BE2C (cell line): ENCODE results near the gene FAM89A.
"Not testable (repeated sequence)": the region's sequence is repeated elsewhere in the genome, so short reads cannot be mapped to it uniquely, and the experiment has no call there.

ENCODE experiments used
- DNase-seq: peaks from one replicate; pipeline ENCODE4 v3.0.0-alpha.2; 2020
- H3K27me3 ChIP-seq: fragments of 250-450 bp; sonication (Bioruptor Pico); 2 replicates; pipeline ENCODE4 v1.5.1; 2020; ENCODE audit warnings: mild to moderate bottlenecking
- H3K36me3 ChIP-seq: fragments of 250-450 bp; sonication (Bioruptor Pico); 2 replicates; pipeline ENCODE4 v1.5.1; 2020; ENCODE audit warnings: mild to moderate bottlenecking
- H3K4me1 ChIP-seq: fragments of 250-450 bp; sonication (Bioruptor Pico); 2 replicates; pipeline ENCODE4 v1.5.1; 2020
- H3K4me3 ChIP-seq: 2 replicates; pipeline ENCODE4 v1.5.1; 2011; ENCODE audit warnings: low read depth, low read length
- H3K9me3 ChIP-seq: fragments of 250-450 bp; sonication (Bioruptor Pico); 2 replicates; pipeline ENCODE4 v1.5.1; 2020
- CTCF ChIP-seq: IDR thresholded peaks from 2 replicates; pipeline ENCODE4 v1.5.1; 2012; ENCODE audit warnings: mild to moderate bottlenecking, low read depth, low read length

The FAM89A gene

DNA sequence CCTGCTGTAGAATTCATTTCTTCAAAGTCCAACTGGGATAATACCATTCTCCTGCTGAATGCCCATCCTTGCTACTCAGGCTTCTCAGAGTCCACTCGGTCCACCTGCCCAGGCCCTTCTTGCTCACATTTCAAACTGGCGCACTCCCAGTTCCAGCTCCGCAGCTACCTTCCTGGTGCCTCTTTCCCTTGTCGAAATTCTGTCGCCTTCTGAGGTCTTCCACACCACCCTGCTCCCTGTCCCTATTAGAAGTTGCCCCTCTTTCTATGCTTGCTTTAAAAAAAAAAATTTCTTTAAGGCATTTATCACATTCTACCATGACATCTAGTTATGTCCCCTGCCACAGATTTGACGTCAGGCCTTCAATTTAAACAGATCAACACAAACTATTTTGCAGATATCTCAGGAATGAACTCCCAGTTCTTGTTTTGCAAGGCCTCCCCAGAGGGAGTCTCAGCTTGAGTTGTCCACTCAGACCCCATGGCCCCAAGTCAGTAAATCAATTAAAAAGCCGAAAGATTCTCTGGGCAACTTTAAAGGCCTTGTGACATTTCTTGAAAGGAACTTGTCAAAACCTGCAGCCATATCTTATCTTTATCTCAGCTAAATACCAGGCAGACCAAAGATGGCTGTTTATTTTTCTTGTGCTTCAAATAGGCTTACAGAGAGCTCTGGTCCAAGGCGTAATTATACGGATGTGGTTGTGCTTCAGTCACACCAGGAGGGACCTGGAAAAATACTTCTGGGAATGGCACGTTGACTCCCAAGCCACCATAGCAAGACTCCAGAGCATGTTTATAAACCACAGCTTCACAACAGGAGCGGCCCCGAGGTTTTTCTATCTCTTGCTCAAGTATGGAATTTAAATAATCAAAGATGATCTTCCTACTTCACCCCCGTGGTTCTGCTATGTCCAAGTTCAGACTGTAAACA lies 2.2 kb downstream of the FAM89A start:
- Histone ChIP-seq H3K9me3 (no peaks in the 10 kb centered on the region), H3K4me1 (no peaks in the 10 kb centered on the region; the same call in 1 of the 2 replicates), H3K27me3 (peaks cover 8% of the 10 kb centered on the region), H3K4me3 (no peak overlapping the region), H3K36me3 (no peaks in the 10 kb centered on the region)
- TF ChIP-seq CTCF: no peak
- DNase-seq: no peak

GRCh38 chr1:231036416-231036815 lies 3.6 kb downstream of the FAM89A start:
- DNase-seq: no peak
- TF ChIP-seq CTCF: no peak
- H3K4me3 ChIP-seq: no peak overlapping the region
- peaks cover 6% of the 10 kb centered on the region for H3K27me3 ChIP-seq
- H3K4me1 ChIP-seq: no peaks in the 10 kb centered on the region; the same call in 1 of the 2 replicates
- no peaks in the 10 kb centered on the region for H3K36me3 ChIP-seq
- no peaks in the 10 kb centered on the region for H3K9me3 ChIP-seq

DNA sequence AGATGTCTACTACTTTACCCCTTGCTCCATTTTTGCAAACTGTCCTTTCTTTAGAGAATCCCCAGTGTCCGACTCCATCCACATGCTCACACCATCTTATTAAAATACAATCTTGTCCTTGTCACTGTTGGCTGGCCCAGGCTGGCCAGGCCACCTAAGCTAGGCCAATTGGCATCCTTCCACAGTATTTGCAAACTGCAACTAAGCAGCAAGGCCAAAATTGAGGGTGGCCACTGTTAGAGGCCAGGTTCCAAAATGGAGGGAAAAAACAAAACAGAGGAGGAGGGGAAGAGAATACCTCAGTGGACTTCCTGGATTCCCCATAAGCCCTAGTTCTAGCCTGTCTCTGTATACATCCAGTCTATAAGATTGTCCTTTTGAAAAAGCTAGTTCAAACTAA lies 4.3 kb downstream of the FAM89A start:
- Histone ChIP-seq H3K36me3 (no peaks in the 10 kb centered on the region), H3K9me3 (no peaks in the 10 kb centered on the region), H3K4me1 (no peaks in the 10 kb centered on the region; the same call in 1 of the 2 replicates), H3K4me3 (no peak overlapping the region), H3K27me3 (no peaks in the 10 kb centered on the region; the same call in 1 of the 2 replicates)
- no peak for TF ChIP-seq CTCF
- DNase-seq: no peak

DNA sequence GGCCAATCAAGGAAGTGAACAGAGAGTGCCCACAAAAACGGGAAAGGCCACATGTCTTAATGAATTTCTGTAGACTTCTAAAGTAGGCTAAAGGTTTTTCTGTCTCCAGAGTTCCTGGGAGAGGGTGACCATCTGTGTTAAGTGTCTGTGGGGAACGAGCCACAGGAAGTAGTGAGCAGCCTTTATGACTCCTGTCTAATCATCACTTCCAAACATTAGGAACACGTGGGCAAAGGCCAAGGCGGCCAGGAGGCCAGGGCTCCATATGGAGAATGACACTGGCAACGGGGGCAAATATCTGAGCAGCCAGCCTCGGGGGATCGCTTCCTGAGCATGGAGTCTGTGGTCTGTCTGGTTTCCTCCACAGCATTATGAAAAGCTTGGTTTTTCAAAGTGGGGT lies 7.1 kb downstream of the FAM89A start:
- no peak for DNase-seq
- H3K4me3 ChIP-seq: no peak overlapping the region
- no peak for TF ChIP-seq CTCF
- no peaks in the 10 kb centered on the region for H3K9me3 ChIP-seq
- no peaks in the 10 kb centered on the region for H3K36me3 ChIP-seq
- no peaks in the 10 kb centered on the region; the same call in 1 of the 2 replicates for H3K4me1 ChIP-seq
- no peaks in the 10 kb centered on the region for H3K27me3 ChIP-seq

- Histone ChIP-seq H3K36me3 (no peaks in the 10 kb centered on the region), H3K9me3 (no peaks in the 10 kb centered on the region), H3K4me3 (no peak overlapping the region), H3K27me3 (no peaks in the 10 kb centered on the region), H3K4me1 (no peaks in the 10 kb centered on the region)
- DNase-seq: no peak
- no peak for TF ChIP-seq CTCF
Measured at GRCh38 chr1:231029841-231030240, 10.2 kb downstream of the FAM89A start.

GRCh38 chr1:231029247-231029646 lies 10.8 kb downstream of the FAM89A start:
- H3K36me3 ChIP-seq, DNase-seq, H3K9me3 ChIP-seq, H3K4me1 ChIP-seq, H3K4me3 ChIP-seq, H3K27me3 ChIP-seq: not testable (repeated sequence)
